Upper lobe of left lung (tissue), 4 donors: Measurements from ENCODE around the gene LAG3.
A peak's percentile ranks its signal among the peaks of the same experiment; 100 is the strongest.

Source experiments
- CTCF ChIP-seq, 6 experiments: fragments of 450-650 bp in 4 of 6; fragments of 200-600 bp in 2 of 6; sonication (generic) in 2 of 6; IDR thresholded peaks; one replicate each; pipeline ENCODE4 v1.5.1; 2016 to 2019; ENCODE audit warnings: antibody characterized with exemption in 6 of 6
- POLR2A ChIP-seq, 4 donors: fragments of 450-650 bp; IDR thresholded peaks; one replicate each; pipeline ENCODE4 v1.5.1; 2016 to 2017; ENCODE audit warnings: antibody characterized with exemption in 4 of 4, mild to moderate bottlenecking in 2 of 4

- TF ChIP-seq CTCF (IDR thresholded peaks at IDR 0.05): peak in 1 of 6 experiments; percentile 5
- no peak for TF ChIP-seq POLR2A (IDR thresholded peaks at IDR 0.05)
Observed at GRCh38 chr12:6771509-6772330, 600 bp upstream of the LAG3 start.
